ENCODE data around the gene DGKI.

DNA sequence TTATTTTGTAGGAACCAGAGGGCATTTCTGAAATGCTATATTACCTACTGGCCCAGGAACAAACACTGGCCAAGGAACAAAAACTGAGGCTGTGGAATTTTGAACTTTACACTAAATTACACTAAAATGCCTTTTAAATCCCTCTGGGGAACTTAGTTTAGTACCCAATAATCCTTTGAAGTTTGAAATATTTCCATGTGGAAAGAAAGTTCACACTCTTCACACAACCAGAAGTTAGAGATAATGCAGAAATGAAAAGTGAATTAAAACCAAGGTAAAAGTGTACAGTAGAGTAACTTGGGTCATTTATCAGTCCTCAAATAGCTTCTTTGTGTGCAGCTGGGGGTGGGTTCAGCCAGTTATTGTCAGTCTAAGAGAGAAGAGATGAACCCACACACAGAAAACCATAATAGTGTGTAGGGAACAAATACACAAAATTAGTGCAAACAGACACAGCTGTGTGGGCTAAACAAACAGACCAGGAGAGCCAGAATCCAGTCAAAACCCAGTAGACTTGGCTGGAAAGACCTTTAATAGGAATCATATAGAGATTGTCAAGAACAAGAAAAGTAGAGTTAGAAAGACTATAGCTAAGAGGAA is 46.5 kb upstream of the DGKI start:
- TF ChIP-seq POLR2A (IDR thresholded peaks at IDR 0.05) = no peak
- TF ChIP-seq, protein P1, sequence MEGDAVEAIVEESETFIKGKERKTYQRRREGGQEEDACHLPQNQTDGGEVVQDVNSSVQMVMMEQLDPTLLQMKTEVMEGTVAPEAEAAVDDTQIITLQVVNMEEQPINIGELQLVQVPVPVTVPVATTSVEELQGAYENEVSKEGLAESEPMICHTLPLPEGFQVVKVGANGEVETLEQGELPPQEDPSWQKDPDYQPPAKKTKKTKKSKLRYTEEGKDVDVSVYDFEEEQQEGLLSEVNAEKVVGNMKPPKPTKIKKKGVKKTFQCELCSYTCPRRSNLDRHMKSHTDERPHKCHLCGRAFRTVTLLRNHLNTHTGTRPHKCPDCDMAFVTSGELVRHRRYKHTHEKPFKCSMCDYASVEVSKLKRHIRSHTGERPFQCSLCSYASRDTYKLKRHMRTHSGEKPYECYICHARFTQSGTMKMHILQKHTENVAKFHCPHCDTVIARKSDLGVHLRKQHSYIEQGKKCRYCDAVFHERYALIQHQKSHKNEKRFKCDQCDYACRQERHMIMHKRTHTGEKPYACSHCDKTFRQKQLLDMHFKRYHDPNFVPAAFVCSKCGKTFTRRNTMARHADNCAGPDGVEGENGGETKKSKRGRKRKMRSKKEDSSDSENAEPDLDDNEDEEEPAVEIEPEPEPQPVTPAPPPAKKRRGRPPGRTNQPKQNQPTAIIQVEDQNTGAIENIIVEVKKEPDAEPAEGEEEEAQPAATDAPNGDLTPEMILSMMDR (IDR thresholded peaks at IDR 0.05 in 8 of 11, conservative IDR thresholded peaks at IDR 0.05 in 3 of 11) = no peak

Measured in spleen (tissue), 7 donors.